HFF-Myc (cell line): ENCODE measurements around the gene MGAT5B.
"Not testable (repeated sequence)": the region's sequence is repeated elsewhere in the genome, so short reads cannot be mapped to it uniquely, and the experiment has no call there.

Experiments used
- DNase-seq: peaks from one replicate; pipeline ENCODE4 v3.0.0-alpha.2; 2011; ENCODE audit warnings: low read depth; ENCODE audit errors: extremely low read depth
- H3K4me3 ChIP-seq: replicated peaks from 2 replicates; pipeline ENCODE4 v1.5.1; 2011; ENCODE audit warnings: low read depth, mild to moderate bottlenecking, control low read depth, low read length
- TF ChIP-seq, protein P1 (sequence below): IDR thresholded peaks from 2 replicates; pipeline ENCODE4 v1.5.1; 2012; ENCODE audit warnings: mild to moderate bottlenecking, low read depth, low read length, control low read depth; ENCODE audit errors: missing control alignments

The MGAT5B gene

DNA sequence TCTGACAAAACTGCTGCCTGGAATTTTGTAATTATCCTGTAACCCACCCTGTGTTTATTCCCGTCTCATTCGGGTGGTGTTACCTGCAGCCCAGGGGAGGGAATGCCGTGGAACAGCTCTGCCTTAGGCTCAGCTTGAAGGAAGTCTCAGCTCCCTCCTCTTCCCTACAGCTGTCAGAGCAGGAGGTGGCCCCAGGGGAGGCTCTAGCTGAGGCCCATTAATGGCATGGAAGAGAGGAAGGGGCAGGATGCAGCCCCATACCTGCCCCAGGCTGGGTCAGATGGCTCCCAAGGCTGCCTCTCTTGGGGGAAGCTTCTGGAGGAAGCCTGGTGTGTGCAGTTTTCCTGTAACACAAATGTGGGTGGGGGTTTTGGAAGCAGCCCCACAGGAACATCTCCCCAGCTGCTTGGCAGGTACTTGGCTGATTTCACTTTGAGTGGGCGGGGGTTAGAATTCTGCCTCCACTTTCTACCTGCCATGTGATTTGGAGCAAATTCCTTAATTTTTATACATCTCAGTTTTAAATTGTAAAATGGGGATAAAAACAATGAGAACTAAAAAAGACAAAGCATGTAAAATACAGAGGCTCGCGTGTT, 103.9 kb downstream of the MGAT5B start:
- TF ChIP-seq, protein P1, sequence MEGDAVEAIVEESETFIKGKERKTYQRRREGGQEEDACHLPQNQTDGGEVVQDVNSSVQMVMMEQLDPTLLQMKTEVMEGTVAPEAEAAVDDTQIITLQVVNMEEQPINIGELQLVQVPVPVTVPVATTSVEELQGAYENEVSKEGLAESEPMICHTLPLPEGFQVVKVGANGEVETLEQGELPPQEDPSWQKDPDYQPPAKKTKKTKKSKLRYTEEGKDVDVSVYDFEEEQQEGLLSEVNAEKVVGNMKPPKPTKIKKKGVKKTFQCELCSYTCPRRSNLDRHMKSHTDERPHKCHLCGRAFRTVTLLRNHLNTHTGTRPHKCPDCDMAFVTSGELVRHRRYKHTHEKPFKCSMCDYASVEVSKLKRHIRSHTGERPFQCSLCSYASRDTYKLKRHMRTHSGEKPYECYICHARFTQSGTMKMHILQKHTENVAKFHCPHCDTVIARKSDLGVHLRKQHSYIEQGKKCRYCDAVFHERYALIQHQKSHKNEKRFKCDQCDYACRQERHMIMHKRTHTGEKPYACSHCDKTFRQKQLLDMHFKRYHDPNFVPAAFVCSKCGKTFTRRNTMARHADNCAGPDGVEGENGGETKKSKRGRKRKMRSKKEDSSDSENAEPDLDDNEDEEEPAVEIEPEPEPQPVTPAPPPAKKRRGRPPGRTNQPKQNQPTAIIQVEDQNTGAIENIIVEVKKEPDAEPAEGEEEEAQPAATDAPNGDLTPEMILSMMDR, result no peak
- no peak overlapping the region for H3K4me3 ChIP-seq
- no peak for DNase-seq

GRCh38 chr17:76973040-76973439, 104.8 kb downstream of the MGAT5B start:
- no peak overlapping the region for H3K4me3 ChIP-seq
- no peak for DNase-seq
- TF ChIP-seq, protein P1, result no peak

DNA sequence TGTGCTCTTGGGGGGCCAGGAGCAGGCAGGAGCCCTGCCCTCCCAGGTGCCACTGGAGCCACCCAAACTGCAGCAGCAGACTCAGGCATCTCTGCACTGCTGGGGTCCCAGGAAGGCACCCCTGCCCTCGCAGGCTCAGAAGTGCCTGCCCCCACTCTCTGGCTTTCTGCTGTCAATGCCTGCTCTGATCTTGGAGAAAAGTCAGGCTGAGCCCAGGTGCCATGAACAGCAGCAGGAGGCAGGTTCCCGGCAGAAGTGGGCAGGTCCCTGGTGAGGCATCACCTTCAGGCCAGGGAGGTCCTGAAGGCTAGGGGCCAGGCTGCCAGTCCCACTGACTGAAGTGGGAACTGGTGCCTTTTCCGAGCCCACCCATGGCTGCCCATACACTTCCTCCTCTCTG, 106.5 kb downstream of the MGAT5B start:
- TF ChIP-seq, protein P1, result no peak
- H3K4me3 ChIP-seq, result no peak overlapping the region
- no peak for DNase-seq

DNA sequence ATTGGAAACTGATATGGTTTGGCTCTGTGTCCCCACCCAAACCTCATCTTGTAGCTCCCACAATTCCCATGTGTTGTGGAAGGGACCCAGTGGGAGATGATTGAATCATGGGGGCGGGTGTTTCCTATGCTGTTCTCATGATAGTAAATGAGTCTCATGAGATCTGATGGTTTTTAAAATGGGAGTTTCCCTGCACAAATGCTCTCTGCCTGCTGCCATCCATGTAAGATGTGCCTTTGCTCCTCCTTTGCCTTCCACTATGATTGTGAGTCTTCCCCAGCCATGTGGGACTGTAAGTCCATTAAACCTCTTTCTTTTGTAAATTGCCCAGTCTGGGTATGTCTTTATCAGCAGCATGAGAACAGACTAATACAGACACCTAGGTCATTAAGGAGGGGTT, 109.8 kb downstream of the MGAT5B start:
- H3K4me3 ChIP-seq, DNase-seq: not testable (repeated sequence)

- no peak for DNase-seq
- no peak overlapping the region for H3K4me3 ChIP-seq
- TF ChIP-seq, protein P1, result no peak
Observed at GRCh38 chr17:76981545-76982295, 113.5 kb downstream of the MGAT5B start.

DNA sequence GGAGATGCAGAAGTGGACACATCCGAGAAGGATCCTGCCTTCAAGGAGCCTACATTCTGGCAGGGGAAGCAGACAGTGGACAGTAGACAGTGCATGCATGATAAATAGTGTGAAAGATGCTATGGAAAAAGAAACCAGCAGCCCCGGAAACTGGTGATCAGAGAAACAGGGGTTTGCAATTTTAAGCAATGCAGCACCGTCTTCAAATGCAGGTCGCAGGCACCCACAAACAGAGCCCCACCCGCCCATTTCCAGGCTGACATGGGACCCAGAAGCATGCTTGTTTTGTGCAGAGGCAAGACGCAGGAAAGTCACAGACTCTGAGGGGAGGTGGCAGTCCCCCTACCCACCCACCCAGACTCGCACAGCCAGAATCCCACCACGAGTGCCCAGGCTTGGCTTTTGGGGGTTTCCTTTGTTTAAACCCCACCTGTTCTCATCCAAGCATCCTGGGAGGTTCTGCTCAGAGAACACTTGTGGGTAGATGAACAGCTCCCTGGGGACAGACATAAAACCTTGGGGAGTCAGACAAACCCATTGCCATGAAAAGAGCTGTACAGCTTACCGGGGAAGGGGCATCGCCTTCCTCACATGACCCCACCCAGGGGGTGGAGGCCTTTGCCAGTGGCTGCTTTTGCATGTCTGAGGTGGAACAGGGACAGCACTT, 114.3 kb downstream of the MGAT5B start:
- TF ChIP-seq, protein P1, result no peak
- no peak overlapping the region for H3K4me3 ChIP-seq
- DNase-seq, result no peak

GRCh38 chr17:76983075-76983775, 115.0 kb downstream of the MGAT5B start:
- DNase-seq, result no peak
- TF ChIP-seq, protein P1, result no peak
- H3K4me3 ChIP-seq, result no peak overlapping the region
